IMR-90 (cell line): ENCODE data around the gene BBIP1. TPM values are rescaled to one million over a fixed set of nuclear protein-coding genes. Genes with fewer than 3 reads are reported as not detected.

Experiments
- ATAC-seq: fragments of 200-7000 bp; cut with Tn5 transposase; 2 replicates; pipeline ENCODE4 v1.9.1; 2020; ENCODE audit warnings: low read depth, mild to moderate bottlenecking, moderate library complexity
- BruUV-seq: library from RNA; stranded (reverse); fragments of 400-500 nt; replicated peaks from 2 replicates; lab custom pipeline; 2021; lab: Mats Ljungman, UMichigan
- CTCF ChIA-PET: fragments of 300-600 bp; formaldehyde crosslinking; extraction: SDS; loops from one replicate; lab custom pipeline; 2021; ENCODE audit warnings: antibody characterized with exemption; lab: Yijun Ruan, JAX
- POLR2A ChIA-PET: fragments of 300-600 bp; sonication (Branson Sonifier 250); formaldehyde crosslinking; loops from one replicate; lab custom pipeline; 2022; ENCODE audit warnings: antibody characterized with exemption; ENCODE audit not compliant: unreplicated experiment; lab: Charles Lee
- DNase-seq: peaks from one replicate; pipeline ENCODE4 v3.0.0; 2013
- H2AFZ ChIP-seq: replicated peaks from 2 replicates; pipeline ENCODE3; 2013; ENCODE audit warnings: low read length, mild to moderate bottlenecking; ENCODE audit not compliant: poor library complexity
- H2AK5ac ChIP-seq: 2 replicates; pipeline ENCODE4 v1.6.1; 2013; ENCODE audit warnings: low read depth, low read length, inconsistent platforms
- H2AK9ac ChIP-seq: replicated peaks from 2 replicates; pipeline ENCODE3; 2013; ENCODE audit warnings: mild to moderate bottlenecking, low read depth, low read length, moderate library complexity; ENCODE audit not compliant: poor library complexity
- H2BK120ac ChIP-seq: 2 replicates; pipeline ENCODE4 v1.6.1; 2013; ENCODE audit warnings: low read depth, low read length, inconsistent platforms
- H2BK15ac ChIP-seq: 3 replicates; pipeline ENCODE4 v1.6.1; 2013; ENCODE audit warnings: low read depth, low read length, inconsistent platforms
- H2BK20ac ChIP-seq: 2 replicates; pipeline ENCODE4 v1.6.1; 2013; ENCODE audit warnings: low read depth, mild to moderate bottlenecking, inconsistent platforms, low read length, moderate library complexity
- H2BK5ac ChIP-seq: 2 replicates; pipeline ENCODE4 v1.6.1; 2013; ENCODE audit warnings: mild to moderate bottlenecking, low read depth, low read length, inconsistent platforms; ENCODE audit not compliant: poor library complexity, severe bottlenecking
- H3K14ac ChIP-seq: replicated peaks from 2 replicates; pipeline ENCODE4 v1.6.1; 2013; ENCODE audit warnings: low read depth, low read length, inconsistent platforms
- H3K18ac ChIP-seq: 2 replicates; pipeline ENCODE4 v1.6.1; 2013; ENCODE audit warnings: low read depth, low read length, control low read depth
- H3K23ac ChIP-seq: 2 replicates; pipeline ENCODE4 v1.6.1; 2013; ENCODE audit warnings: low read depth, low read length, inconsistent platforms
- H3K27ac ChIP-seq: 2 replicates; pipeline ENCODE4 v1.5.1; 2013; ENCODE audit warnings: mild to moderate bottlenecking, control low read depth, low read length; ENCODE audit not compliant: insufficient read depth
- H3K27me3 ChIP-seq: 2 replicates; pipeline ENCODE4 v1.6.1; 2013; ENCODE audit warnings: low read length; ENCODE audit not compliant: control insufficient read depth, insufficient read depth
- H3K36me3 ChIP-seq: 2 replicates; pipeline ENCODE4 v1.6.1; 2013; ENCODE audit warnings: low read length, mixed read lengths; ENCODE audit not compliant: control insufficient read depth, insufficient read depth
- H3K4ac ChIP-seq: 2 replicates; pipeline ENCODE4 v1.6.1; 2013; ENCODE audit warnings: low read depth, low read length, inconsistent platforms
- H3K4me1 ChIP-seq: 2 replicates; pipeline ENCODE4 v1.6.1; 2013; ENCODE audit warnings: low read length, mixed read lengths; ENCODE audit not compliant: control insufficient read depth, insufficient read depth
- H3K4me2 ChIP-seq: 2 replicates; pipeline ENCODE4 v1.6.1; 2013; ENCODE audit warnings: low read depth, mild to moderate bottlenecking, control low read depth, low read length, moderate library complexity
- H3K4me3 ChIP-seq: 2 replicates; pipeline ENCODE4 v1.5.1; 2013; ENCODE audit warnings: low read depth, mild to moderate bottlenecking, control low read depth, low read length, moderate library complexity; ENCODE audit not compliant: insufficient read depth
- H3K56ac ChIP-seq: 2 replicates; pipeline ENCODE4 v1.6.1; 2013; ENCODE audit warnings: low read length, inconsistent platforms; ENCODE audit not compliant: insufficient read depth; ENCODE audit errors: extremely low read depth
- H3K79me1 ChIP-seq, 2 experiments: 2 replicates each; pipeline ENCODE4 v1.6.1; 2013; ENCODE audit warnings: low read length in 2 of 2, inconsistent platforms in 1 of 2, low read depth in 1 of 2
- H3K9ac ChIP-seq: 2 replicates; pipeline ENCODE4 v1.6.1; 2013; ENCODE audit warnings: low read depth, low read length, control low read depth
- H3K9me1 ChIP-seq: 2 replicates; pipeline ENCODE4 v1.6.1; 2013; ENCODE audit warnings: low read length, inconsistent platforms; ENCODE audit not compliant: insufficient read depth
- H3K9me3 ChIP-seq: 2 replicates; pipeline ENCODE4 v1.6.1; 2013; ENCODE audit warnings: low read length; ENCODE audit not compliant: control insufficient read depth, insufficient read depth
- H4K20me1 ChIP-seq: 2 replicates; pipeline ENCODE4 v1.6.1; 2013; ENCODE audit warnings: low read length, inconsistent platforms; ENCODE audit not compliant: insufficient read depth
- H4K5ac ChIP-seq: 2 replicates; pipeline ENCODE4 v1.6.1; 2013; ENCODE audit warnings: mild to moderate bottlenecking, low read depth, low read length, control low read depth
- H4K8ac ChIP-seq, 2 experiments: 2 replicates each; pipeline ENCODE4 v1.6.1; 2013; ENCODE audit warnings: low read depth in 2 of 2, low read length in 2 of 2, control low read depth in 1 of 2, inconsistent platforms in 1 of 2
- H4K91ac ChIP-seq: 2 replicates; pipeline ENCODE4 v1.6.1; 2013; ENCODE audit warnings: low read depth, low read length, inconsistent platforms; ENCODE audit not compliant: insufficient read depth
- BHLHE40 ChIP-seq: fragments of 150-350 bp; IDR thresholded peaks from 2 replicates; pipeline ENCODE4 v1.6.1; 2016; ENCODE audit warnings: mild to moderate bottlenecking, low read depth, low read length
- MAFK ChIP-seq: IDR thresholded peaks from 2 replicates; pipeline ENCODE4 v1.6.1; 2012; ENCODE audit warnings: low read depth, low read length, improper control_type of control experiment
- MAZ ChIP-seq: IDR thresholded peaks from 2 replicates; pipeline ENCODE4 v1.6.1; 2012; ENCODE audit warnings: low read depth, mild to moderate bottlenecking, low read length, improper control_type of control experiment, moderate library complexity, borderline replicate concordance
- NFE2L2 ChIP-seq: fragments of 150-350 bp; IDR thresholded peaks from 2 replicates; pipeline ENCODE4 v1.6.1; 2016; ENCODE audit warnings: low read depth, mild to moderate bottlenecking, low read length
- POLR2A ChIP-seq: IDR thresholded peaks from 2 replicates; pipeline ENCODE4 v1.6.1; 2012; ENCODE audit warnings: mild to moderate bottlenecking, low read depth, low read length
- RCOR1 ChIP-seq: IDR thresholded peaks from 2 replicates; pipeline ENCODE4 v1.6.1; 2012; ENCODE audit warnings: mild to moderate bottlenecking, low read length, improper control_type of control experiment; ENCODE audit not compliant: insufficient replicate concordance
- SMC3 ChIP-seq: fragments of 150-350 bp; IDR thresholded peaks from 2 replicates; pipeline ENCODE4 v1.6.1; 2016; ENCODE audit warnings: low read depth, mild to moderate bottlenecking, antibody characterized with exemption, low read length, moderate library complexity
- USF2 ChIP-seq: fragments of 150-350 bp; IDR thresholded peaks from 2 replicates; pipeline ENCODE4 v1.6.1; 2017; ENCODE audit warnings: mild to moderate bottlenecking, antibody characterized with exemption, low read length, low read depth
- WGBS, 2 experiments: methylation state at CpG; one replicate each; pipeline versions ENCODE4 v1.1.5 to v1.1.7; 2013; ENCODE audit warnings: missing lambda C conversion rate in 2 of 2; ENCODE audit not compliant: insufficient read length in 1 of 2; ENCODE audit errors: extremely low coverage in 2 of 2; 5-methylcytosine and 5-hydroxymethylcytosine counted together
- dilution Hi-C: fragments of 300-500 bp; cut with HindIII; formaldehyde crosslinking; loops from one replicate; pipeline ENCODE4 v1.14.3; 2018; ENCODE audit warnings: low sequenced_read_pairs; ENCODE audit not compliant: unreplicated experiment
- in situ Hi-C: fragments of 300-500 bp; cut with MboI; formaldehyde crosslinking; loops from 3 replicates; pipeline ENCODE4 v1.14.3; 2019; ENCODE audit warnings: low sequenced_read_pairs, inconsistent platforms, mixed read lengths
- intact Hi-C: fragments of 100-400 bp; cut with micrococcal nuclease; formaldehyde crosslinking; loops from 2 replicates; pipeline ENCODE4 v1.10.0; 2022
- polyA plus RNA-seq, 3 experiments: library from polyadenylated mRNA; depleted of rRNA; stranded (reverse); fragments of >200 nt; gene quantifications; 2 replicates each; pipeline ENCODE4 v1.2.3, GENCODE V29; 2012; ENCODE audit warnings: low replicate concordance in 1 of 3
- total RNA-seq: library from RNA; depleted of rRNA; stranded (reverse); fragments of >200 nt; gene quantifications from 2 replicates; pipeline ENCODE4 v1.2.3, GENCODE V29; 2012

Gene BBIP1
- total and polyA plus RNA-seq, 2 of the 4 experiments (the other 2 are of a cell fraction): 17.4 to 19.9 TPM

GRCh38 chr10:110900983-110901382 is 18.0 kb downstream of the BBIP1 start:
- Histone ChIP-seq H3K9ac (no peak overlapping the region), H3K4me3 (no peak overlapping the region), H4K8ac (no peak overlapping the region), H2BK15ac (no peak overlapping the region), H3K18ac (no peak overlapping the region), H2BK120ac (no peak overlapping the region), H3K36me3 (peaks cover 13% of the 10 kb centered on the region), H3K4ac (no peak overlapping the region), H2BK20ac (peak overlapping the region; percentile 18; the same call in 1 of the 2 replicates), H3K27me3 (no peaks in the 10 kb centered on the region), H2AFZ (no peak overlapping the region), H4K91ac (no peak overlapping the region), H3K79me1 (peaks cover 13 to 15% of the 10 kb centered on the region in 2 experiments; a peak in 3 of 4 replicates), H3K4me1 (peaks cover 9% of the 10 kb centered on the region), H3K9me1 (peaks cover 7% of the 10 kb centered on the region; the same call in 1 of the 2 replicates), H3K56ac (no peak overlapping the region), H2AK5ac (no peak overlapping the region), H2AK9ac (no peak overlapping the region), H3K23ac (no peak overlapping the region), H4K5ac (no peak overlapping the region), H2BK5ac (no peak overlapping the region), H3K4me2 (no peak overlapping the region), H4K20me1 (no peaks in the 10 kb centered on the region), H3K14ac (no peak overlapping the region), H3K9me3 (no peaks in the 10 kb centered on the region), H3K27ac (no peak overlapping the region)
- in situ Hi-C loops (no loop called here), intact Hi-C loops (no loop called here), dilution Hi-C loops (no loop called here)
- BruUV-seq: no TSS peak
- POLR2A ChIA-PET: no interaction called here
- WGBS, 2 experiments: no CpG with 5 or more reads among the region's 2 CpGs
- DNase-seq (no peak), ATAC-seq (no peak)
- CTCF ChIA-PET: interaction anchor here (1.6 kb wide), 1 partner anchor 10 kb away, joined by 4 read pairs; no protein-coding TSS in a partner anchor
- TF ChIP-seq RCOR1 (no peak), MAZ (no peak), SMC3 (no peak), MAFK (no peak), BHLHE40 (no peak), NFE2L2 (no peak), POLR2A (no peak), USF2 (no peak)
